ENCODE results near the gene PSMG2.

The PSMG2 gene

GRCh38 chr18:12711446-12711845 is 8.6 kb downstream of the PSMG2 start:
- DNase-seq (ENCODE audit: low read depth, low spot score), result no peak
- no peak overlapping the region for H3K4me3 ChIP-seq (ENCODE audit: low read length)

- no peak overlapping the region for H3K4me3 ChIP-seq (ENCODE audit: low read length)
- no peak for DNase-seq (ENCODE audit: low read depth, low spot score)
These were observed 18.8 kb downstream of the PSMG2 start for GRCh38 chr18:12721495-12722275.

- no peak overlapping the region for H3K4me3 ChIP-seq (ENCODE audit: low read length)
- DNase-seq (ENCODE audit: low read depth, low spot score), result no peak
These were observed 19.9 kb downstream of the PSMG2 start for GRCh38 chr18:12722731-12723130.

GRCh38 chr18:12726331-12726730 is 23.5 kb downstream of the PSMG2 start:
- H3K4me3 ChIP-seq (ENCODE audit: low read length), result no peak overlapping the region
- DNase-seq (ENCODE audit: low read depth, low spot score), result no peak

- DNase-seq (ENCODE audit: low read depth, low spot score), result peak; percentile 85
These were observed 24.1 kb downstream of the PSMG2 start for GRCh38 chr18:12726774-12727550.

GRCh38 chr18:12737243-12737902 is 34.5 kb downstream of the PSMG2 start:
- DNase-seq (ENCODE audit: low read depth, low spot score), result peak; percentile 61
- no peak overlapping the region for H3K4me3 ChIP-seq (ENCODE audit: low read length)

More at GRCh38 chr18:12726774-12727550, 24.1 kb downstream of the PSMG2 start:
- H3K4me3 ChIP-seq (ENCODE audit: low read length), result no peak overlapping the region

GRCh38 chr18:12741351-12741750 is 38.5 kb downstream of the PSMG2 start:
- no peak overlapping the region for H3K4me3 ChIP-seq (ENCODE audit: low read length)
- peak; percentile 60 for DNase-seq (ENCODE audit: low read depth, low spot score)

- H3K4me3 ChIP-seq (ENCODE audit: low read length), result no peak overlapping the region
- DNase-seq (ENCODE audit: low read depth, low spot score), result no peak
These were observed 39.6 kb downstream of the PSMG2 start for GRCh38 chr18:12742453-12742852.

GRCh38 chr18:12744103-12744502 is 41.3 kb downstream of the PSMG2 start:
- no peak overlapping the region for H3K4me3 ChIP-seq (ENCODE audit: low read length)

GRCh38 chr18:12745095-12745795 is 42.4 kb downstream of the PSMG2 start:
- H3K4me3 ChIP-seq (ENCODE audit: low read length), result no peak overlapping the region
- DNase-seq (ENCODE audit: low read depth, low spot score), result no peak

More at GRCh38 chr18:12744103-12744502, 41.3 kb downstream of the PSMG2 start:
- DNase-seq (ENCODE audit: low read depth, low spot score), result peak; percentile 60

- no peak overlapping the region for H3K4me3 ChIP-seq (ENCODE audit: low read length)
- no peak for DNase-seq (ENCODE audit: low read depth, low spot score)
These were observed 44.9 kb downstream of the PSMG2 start for GRCh38 chr18:12747530-12748315.

- no peak for DNase-seq (ENCODE audit: low read depth, low spot score)
These were observed 45.8 kb downstream of the PSMG2 start for GRCh38 chr18:12748671-12749070.

GRCh38 chr18:12749121-12749520 is 46.3 kb downstream of the PSMG2 start:
- no peak for DNase-seq (ENCODE audit: low read depth, low spot score)

More at GRCh38 chr18:12748671-12749070, 45.8 kb downstream of the PSMG2 start:
- no peak overlapping the region for H3K4me3 ChIP-seq (ENCODE audit: low read length)

GRCh38 chr18:12750076-12750714 is 47.4 kb downstream of the PSMG2 start:
- peak; percentile 99 for DNase-seq (ENCODE audit: low read depth, low spot score)
- peak overlapping the region; percentile 27 for H3K4me3 ChIP-seq (ENCODE audit: low read length)

More at GRCh38 chr18:12749121-12749520, 46.3 kb downstream of the PSMG2 start:
- no peak overlapping the region for H3K4me3 ChIP-seq (ENCODE audit: low read length)

- no peak for DNase-seq (ENCODE audit: low read depth, low spot score)
- H3K4me3 ChIP-seq (ENCODE audit: low read length), result peak overlapping the region; percentile 27
These were observed 48.1 kb downstream of the PSMG2 start for GRCh38 chr18:12750715-12751502.

- DNase-seq (ENCODE audit: low read depth, low spot score), result no peak
- no peak overlapping the region for H3K4me3 ChIP-seq (ENCODE audit: low read length)
These were observed 48.7 kb downstream of the PSMG2 start for GRCh38 chr18:12751503-12751884.

- DNase-seq (ENCODE audit: low read depth, low spot score), result no peak
- no peak overlapping the region for H3K4me3 ChIP-seq (ENCODE audit: low read length)
These were observed 49.0 kb downstream of the PSMG2 start for GRCh38 chr18:12751891-12752290.
